ENCODE measurements around the gene ESR1.

Gene ESR1

DNA sequence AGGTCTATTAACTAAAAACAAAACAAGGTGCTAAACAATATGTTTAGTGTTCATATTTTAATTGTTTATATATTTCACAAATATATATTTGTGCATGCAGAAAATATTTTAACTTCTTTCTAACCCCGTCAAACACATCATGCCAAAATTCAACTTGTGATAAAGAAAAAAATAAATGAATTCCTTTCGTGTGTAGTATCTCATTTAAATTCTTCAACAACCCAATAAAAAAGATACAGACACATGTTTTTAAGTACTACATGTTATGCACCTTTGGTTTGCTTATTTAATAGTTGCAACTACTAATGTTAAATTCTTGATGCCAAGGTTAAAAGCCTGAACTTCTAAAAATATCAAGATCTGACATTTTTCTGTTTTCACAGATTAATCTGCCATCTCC lies 252.4 kb downstream of the ESR1 start:
- H2BK120ac ChIP-seq (ENCODE audit: low read depth, low read length): no peak overlapping the region
- no peak overlapping the region for H3K4ac ChIP-seq (ENCODE audit: low read length)
- H3K9ac ChIP-seq (ENCODE audit: low read depth, low read length, poor library complexity): no peak overlapping the region
- H4K91ac ChIP-seq (ENCODE audit: low read depth, low read length, poor library complexity): no peak overlapping the region
- no peak overlapping the region for H2BK12ac ChIP-seq (ENCODE audit: low read length)
- no peak overlapping the region for H3K14ac ChIP-seq (ENCODE audit: low read length)
- no peak overlapping the region for H3K4me3 ChIP-seq (ENCODE audit: low read length in 2 of 2)
- no peak overlapping the region for H3K18ac ChIP-seq (ENCODE audit: low read length)
- no peaks in the 10 kb centered on the region for H3K36me3 ChIP-seq (replicated peaks in 1 of 2; ENCODE audit: control insufficient read depth in 2 of 2, insufficient read depth in 2 of 2, low read length in 2 of 2)
- no peak overlapping the region for H3K4me2 ChIP-seq (ENCODE audit: insufficient read depth, low read length, poor library complexity, severe bottlenecking)
- no peaks in the 10 kb centered on the region for H3K4me1 ChIP-seq (ENCODE audit: control insufficient read depth in 2 of 2, insufficient read depth in 1 of 2, low read depth in 1 of 2, low read length in 2 of 2)
- H3K23ac ChIP-seq (ENCODE audit: low read depth, low read length, poor library complexity): no peak overlapping the region
- H2BK15ac ChIP-seq (ENCODE audit: low read length): no peak overlapping the region
- H4K8ac ChIP-seq (ENCODE audit: low read depth, low read length): no peak overlapping the region
- DNase-seq (ENCODE audit: low spot score): no peak
- no peak overlapping the region for H2AFZ ChIP-seq (ENCODE audit: low read length)
- no peak overlapping the region for H2AK5ac ChIP-seq (ENCODE audit: low read depth, low read length)
- WGBS, 2 donors (ENCODE audit: extremely low coverage in 2 of 2, insufficient read length in 2 of 2, insufficient replicate concordance in 1 of 2): no CpG with 5 or more reads among the region's 2 CpGs
- no peaks in the 10 kb centered on the region for H3K27me3 ChIP-seq (ENCODE audit: control insufficient read depth in 3 of 3, insufficient read depth in 3 of 3, low read depth in 1 of 3, low read length in 3 of 3)
- no peaks in the 10 kb centered on the region for H3K9me3 ChIP-seq (replicated peaks in 1 of 2; ENCODE audit: control insufficient read depth in 2 of 2, insufficient read depth in 1 of 2, low read depth in 1 of 2, low read length in 2 of 2)
- H3K27ac ChIP-seq (replicated peaks; ENCODE audit: low read length): no peak overlapping the region
- no peak overlapping the region for H2BK5ac ChIP-seq (ENCODE audit: low read length)
- peaks cover 1% of the 10 kb centered on the region for H3K79me1 ChIP-seq (ENCODE audit: low read depth, low read length)

DNA sequence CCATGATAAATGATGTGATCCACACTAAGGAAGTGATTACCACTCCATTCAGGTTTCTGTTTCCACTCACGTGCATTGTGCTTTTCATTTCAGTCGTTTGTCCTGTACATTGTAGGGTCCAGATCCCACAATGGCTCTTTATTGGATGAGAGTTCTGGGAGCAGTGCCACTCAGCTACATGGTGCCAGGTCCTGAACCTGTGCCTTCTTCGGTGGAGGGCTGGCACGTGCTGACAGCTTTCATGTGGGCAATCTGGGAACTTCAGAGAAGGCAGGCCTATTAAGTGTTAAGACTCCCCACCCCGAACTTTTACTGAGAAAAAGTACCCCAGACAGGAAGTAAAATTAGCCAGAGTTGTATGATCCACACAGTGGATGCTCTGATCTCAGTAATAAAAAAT lies 255.0 kb downstream of the ESR1 start:
- no peaks in the 10 kb centered on the region for H3K36me3 ChIP-seq (replicated peaks in 1 of 2; ENCODE audit: control insufficient read depth in 2 of 2, insufficient read depth in 2 of 2, low read length in 2 of 2)
- H3K27ac ChIP-seq (replicated peaks; ENCODE audit: low read length): no peak overlapping the region
- no peak overlapping the region for H2AFZ ChIP-seq (ENCODE audit: low read length)
- H3K9ac ChIP-seq (ENCODE audit: low read depth, low read length, poor library complexity): no peak overlapping the region
- H2BK12ac ChIP-seq (ENCODE audit: low read length): no peak overlapping the region
- no peak overlapping the region for H3K4me3 ChIP-seq (ENCODE audit: low read length in 2 of 2)
- H3K4me2 ChIP-seq (ENCODE audit: insufficient read depth, low read length, poor library complexity, severe bottlenecking): no peak overlapping the region
- DNase-seq (ENCODE audit: low spot score): no peak
- no peaks in the 10 kb centered on the region for H3K27me3 ChIP-seq (ENCODE audit: control insufficient read depth in 3 of 3, insufficient read depth in 3 of 3, low read depth in 1 of 3, low read length in 3 of 3)
- no peak overlapping the region for H2AK5ac ChIP-seq (ENCODE audit: low read depth, low read length)
- no peak overlapping the region for H3K14ac ChIP-seq (ENCODE audit: low read length)
- H4K8ac ChIP-seq (ENCODE audit: low read depth, low read length): no peak overlapping the region
- no peaks in the 10 kb centered on the region for H3K4me1 ChIP-seq (ENCODE audit: control insufficient read depth in 2 of 2, insufficient read depth in 1 of 2, low read depth in 1 of 2, low read length in 2 of 2)
- H2BK5ac ChIP-seq (ENCODE audit: low read length): no peak overlapping the region
- H3K79me1 ChIP-seq (ENCODE audit: low read depth, low read length): peaks cover 1% of the 10 kb centered on the region
- H4K91ac ChIP-seq (ENCODE audit: low read depth, low read length, poor library complexity): no peak overlapping the region
- no CpG with 5 or more reads among the region's 5 CpGs for WGBS, 2 donors (ENCODE audit: extremely low coverage in 2 of 2, insufficient read length in 2 of 2, insufficient replicate concordance in 1 of 2)
- no peak overlapping the region for H3K18ac ChIP-seq (ENCODE audit: low read length)
- H3K23ac ChIP-seq (ENCODE audit: low read depth, low read length, poor library complexity): no peak overlapping the region
- H2BK15ac ChIP-seq (ENCODE audit: low read length): no peak overlapping the region
- no peak overlapping the region for H2BK120ac ChIP-seq (ENCODE audit: low read depth, low read length)
- H3K4ac ChIP-seq (ENCODE audit: low read length): no peak overlapping the region
- no peaks in the 10 kb centered on the region for H3K9me3 ChIP-seq (replicated peaks in 1 of 2; ENCODE audit: control insufficient read depth in 2 of 2, insufficient read depth in 1 of 2, low read depth in 1 of 2, low read length in 2 of 2)

DNA sequence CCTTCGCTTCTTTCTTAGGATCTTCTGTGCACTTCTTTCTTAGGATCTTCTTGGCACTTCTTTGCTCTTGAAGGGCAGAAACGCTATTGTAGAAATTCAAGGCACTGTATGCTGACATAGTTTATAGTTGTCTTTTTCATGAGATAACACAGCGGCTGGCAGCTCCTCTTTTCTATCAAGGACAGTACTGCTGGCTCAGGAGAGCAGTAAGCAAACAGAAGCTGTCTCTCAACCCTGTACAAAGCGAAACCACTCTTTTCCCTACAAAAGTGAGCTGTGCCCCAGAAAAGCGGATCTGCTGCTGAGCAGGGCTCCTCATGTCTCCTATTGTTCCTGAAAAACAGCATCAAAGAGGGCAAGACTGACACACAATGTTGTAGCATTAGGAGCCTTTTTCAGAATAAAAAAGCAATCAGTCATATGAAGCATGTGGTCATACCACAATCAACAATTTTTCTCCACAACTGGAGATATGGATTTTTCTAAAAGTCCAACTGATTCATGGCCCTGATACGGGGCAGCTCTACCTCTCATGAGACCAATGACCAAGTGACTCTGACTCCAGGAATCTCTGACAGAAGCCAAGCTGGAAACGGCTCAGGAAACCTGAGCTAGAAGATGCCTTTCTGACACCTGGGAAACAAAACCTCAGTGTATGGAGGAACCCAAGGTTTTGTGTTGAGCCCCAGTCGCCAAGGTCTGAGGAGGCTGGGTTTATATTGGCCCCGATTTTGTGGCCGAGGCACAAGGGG lies 255.9 kb downstream of the ESR1 start:
- Histone ChIP-seq H3K23ac (ENCODE audit: low read depth, low read length, poor library complexity) (no peak overlapping the region), H2BK5ac (ENCODE audit: low read length) (no peak overlapping the region), H2AK5ac (ENCODE audit: low read depth, low read length) (no peak overlapping the region), H3K4me1 (ENCODE audit: control insufficient read depth in 2 of 2, insufficient read depth in 1 of 2, low read depth in 1 of 2, low read length in 2 of 2) (no peaks in the 10 kb centered on the region), H3K4me2 (ENCODE audit: insufficient read depth, low read length, poor library complexity, severe bottlenecking) (no peak overlapping the region), H2BK12ac (ENCODE audit: low read length) (no peak overlapping the region), H3K27ac (replicated peaks; ENCODE audit: low read length) (no peak overlapping the region), H3K79me1 (ENCODE audit: low read depth, low read length) (no peaks in the 10 kb centered on the region), H3K9me3 (replicated peaks in 1 of 2; ENCODE audit: control insufficient read depth in 2 of 2, insufficient read depth in 1 of 2, low read depth in 1 of 2, low read length in 2 of 2) (no peaks in the 10 kb centered on the region), H3K18ac (ENCODE audit: low read length) (no peak overlapping the region), H2BK120ac (ENCODE audit: low read depth, low read length) (no peak overlapping the region), H2BK15ac (ENCODE audit: low read length) (no peak overlapping the region), H3K36me3 (replicated peaks in 1 of 2; ENCODE audit: control insufficient read depth in 2 of 2, insufficient read depth in 2 of 2, low read length in 2 of 2) (no peaks in the 10 kb centered on the region), H3K14ac (ENCODE audit: low read length) (no peak overlapping the region), H3K4ac (ENCODE audit: low read length) (no peak overlapping the region), H3K27me3 (ENCODE audit: control insufficient read depth in 3 of 3, insufficient read depth in 3 of 3, low read depth in 1 of 3, low read length in 3 of 3) (no peaks in the 10 kb centered on the region), H3K4me3 (ENCODE audit: low read length in 2 of 2) (no peak overlapping the region), H2AFZ (ENCODE audit: low read length) (no peak overlapping the region), H3K9ac (ENCODE audit: low read depth, low read length, poor library complexity) (no peak overlapping the region), H4K8ac (ENCODE audit: low read depth, low read length) (no peak overlapping the region), H4K91ac (ENCODE audit: low read depth, low read length, poor library complexity) (no peak overlapping the region)
- no peak for DNase-seq (ENCODE audit: low spot score)
- WGBS, 2 donors (ENCODE audit: extremely low coverage in 2 of 2, insufficient read length in 2 of 2, insufficient replicate concordance in 1 of 2): no CpG with 5 or more reads among the region's 10 CpGs

DNA sequence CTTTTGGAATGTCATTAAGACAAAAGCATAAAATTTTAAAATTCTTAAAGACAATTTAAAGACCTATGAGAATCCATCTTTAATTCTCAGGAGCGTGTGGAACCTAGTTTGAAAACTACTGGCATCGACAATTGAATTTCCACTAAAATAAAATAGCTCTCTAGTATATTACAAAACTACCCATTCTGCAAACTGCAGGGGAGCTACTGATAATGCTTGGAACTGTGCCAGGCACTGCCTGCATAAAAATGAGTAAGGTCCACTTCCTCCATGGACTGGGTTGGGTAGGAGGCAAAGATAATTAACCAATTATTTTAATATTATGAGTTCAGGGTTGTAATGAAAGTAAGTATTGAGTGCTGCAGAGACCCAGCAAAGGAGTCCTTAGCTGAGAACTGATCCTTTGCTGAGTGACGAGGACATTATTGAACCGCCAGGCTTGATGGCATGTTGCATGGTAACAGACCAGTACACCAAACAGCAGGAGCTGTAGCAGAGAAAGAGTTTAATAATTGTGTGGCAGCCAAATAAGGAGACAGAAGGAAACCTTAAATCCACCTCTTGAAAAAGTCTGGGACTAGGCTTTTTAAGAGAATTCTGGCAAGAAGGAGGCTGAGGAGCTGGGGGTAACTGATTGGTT lies 261.3 kb downstream of the ESR1 start:
- no CpG with 5 or more reads among the region's 4 CpGs for WGBS, 2 donors (ENCODE audit: extremely low coverage in 2 of 2, insufficient read length in 2 of 2, insufficient replicate concordance in 1 of 2)
- H4K91ac ChIP-seq (ENCODE audit: low read depth, low read length, poor library complexity): no peak overlapping the region
- no peak overlapping the region for H3K9ac ChIP-seq (ENCODE audit: low read depth, low read length, poor library complexity)
- no peak overlapping the region for H3K27ac ChIP-seq (replicated peaks; ENCODE audit: low read length)
- no peaks in the 10 kb centered on the region for H3K79me1 ChIP-seq (ENCODE audit: low read depth, low read length)
- no peak overlapping the region for H3K4me3 ChIP-seq (ENCODE audit: low read length in 2 of 2)
- no peak overlapping the region for H3K4me2 ChIP-seq (ENCODE audit: insufficient read depth, low read length, poor library complexity, severe bottlenecking)
- H3K36me3 ChIP-seq (replicated peaks in 1 of 2; ENCODE audit: control insufficient read depth in 2 of 2, insufficient read depth in 2 of 2, low read length in 2 of 2): no peaks in the 10 kb centered on the region
- H4K8ac ChIP-seq (ENCODE audit: low read depth, low read length): no peak overlapping the region
- H3K14ac ChIP-seq (ENCODE audit: low read length): no peak overlapping the region
- H2AFZ ChIP-seq (ENCODE audit: low read length): no peak overlapping the region
- no peak overlapping the region for H3K4ac ChIP-seq (ENCODE audit: low read length)
- H3K23ac ChIP-seq (ENCODE audit: low read depth, low read length, poor library complexity): no peak overlapping the region
- no peak overlapping the region for H3K18ac ChIP-seq (ENCODE audit: low read length)
- H2BK15ac ChIP-seq (ENCODE audit: low read length): no peak overlapping the region
- H3K4me1 ChIP-seq (ENCODE audit: control insufficient read depth in 2 of 2, insufficient read depth in 1 of 2, low read depth in 1 of 2, low read length in 2 of 2): no peaks in the 10 kb centered on the region
- no peak overlapping the region for H2BK120ac ChIP-seq (ENCODE audit: low read depth, low read length)
- no peak overlapping the region for H2BK5ac ChIP-seq (ENCODE audit: low read length)
- no peak overlapping the region for H2BK12ac ChIP-seq (ENCODE audit: low read length)
- no peaks in the 10 kb centered on the region for H3K27me3 ChIP-seq (ENCODE audit: control insufficient read depth in 3 of 3, insufficient read depth in 3 of 3, low read depth in 1 of 3, low read length in 3 of 3)
- DNase-seq (ENCODE audit: low spot score): no peak
- H3K9me3 ChIP-seq (replicated peaks in 1 of 2; ENCODE audit: control insufficient read depth in 2 of 2, insufficient read depth in 1 of 2, low read depth in 1 of 2, low read length in 2 of 2): no peaks in the 10 kb centered on the region
- no peak overlapping the region for H2AK5ac ChIP-seq (ENCODE audit: low read depth, low read length)

All from neuronal stem cell (in vitro differentiated cells).